HEK293 (cell line): ENCODE measurements around the gene SH3D19.

Experiments
- CTCF ChIP-seq: fragments of 450-650 bp; formaldehyde crosslinking; IDR thresholded peaks from 2 replicates; pipeline ENCODE4 v1.5.1; 2016; ENCODE audit warnings: missing biosample characterization, missing genetic modification characterization
- HOXD13 ChIP-seq: sonication (generic); formaldehyde crosslinking; IDR thresholded peaks from 2 replicates; pipeline ENCODE4 v1.8.0; 2022; ENCODE audit warnings: missing genetic modification reagents, borderline replicate concordance
- SCRT2 ChIP-seq: fragments of 450-650 bp; formaldehyde crosslinking; IDR thresholded peaks from 2 replicates; pipeline ENCODE4 v1.5.1; 2016; ENCODE audit warnings: missing biosample characterization, missing genetic modification characterization
- SP2 ChIP-seq: fragments of 450-650 bp; formaldehyde crosslinking; IDR thresholded peaks from 2 replicates; pipeline ENCODE4 v1.5.1; 2016; ENCODE audit warnings: missing biosample characterization, missing genetic modification characterization
- ZBTB11 ChIP-seq: fragments of 450-650 bp; formaldehyde crosslinking; conservative IDR thresholded peaks from 2 replicates; pipeline ENCODE4 v1.5.1; 2016; ENCODE audit warnings: low read depth, missing biosample characterization, missing genetic modification characterization
- ZNF223 ChIP-seq: fragments of 450-650 bp; formaldehyde crosslinking; IDR thresholded peaks from 2 replicates; pipeline ENCODE4 v1.5.1; 2016; ENCODE audit warnings: missing biosample characterization, missing genetic modification characterization
- ZNF529 ChIP-seq: fragments of 450-650 bp; formaldehyde crosslinking; IDR thresholded peaks from 2 replicates; pipeline ENCODE4 v1.5.1; 2017; ENCODE audit warnings: missing genetic modification characterization, missing biosample characterization; ENCODE audit not compliant: insufficient replicate concordance
- ZNF654 ChIP-seq: fragments of 450-650 bp; formaldehyde crosslinking; IDR thresholded peaks from 2 replicates; pipeline ENCODE4 v1.5.1; 2016; ENCODE audit warnings: low read depth, missing biosample characterization, missing genetic modification characterization
- ZNF776 ChIP-seq: fragments of 450-650 bp; formaldehyde crosslinking; IDR thresholded peaks from 2 replicates; pipeline ENCODE4 v1.5.0; 2017; ENCODE audit warnings: missing biosample characterization, missing genetic modification characterization, borderline replicate concordance

GRCh38 chr4:151207868-151208267, 117.5 kb downstream of the SH3D19 start:
- TF ChIP-seq CTCF (tag by site-specific recombination) (no peak), SP2 (tag by site-specific recombination) (no peak), HOXD13 (no peak), ZNF223 (tag by site-specific recombination) (no peak), ZNF776 (tag by site-specific recombination) (no peak), ZBTB11 (tag by site-specific recombination) (no peak), SCRT2 (tag by site-specific recombination) (no peak), ZNF654 (tag by site-specific recombination) (no peak), ZNF529 (no peak)
